ENCODE data around the gene SEC16A.
A peak's percentile ranks its signal among the peaks of the same experiment; 100 is the strongest.

SEC16A gene, protein sequence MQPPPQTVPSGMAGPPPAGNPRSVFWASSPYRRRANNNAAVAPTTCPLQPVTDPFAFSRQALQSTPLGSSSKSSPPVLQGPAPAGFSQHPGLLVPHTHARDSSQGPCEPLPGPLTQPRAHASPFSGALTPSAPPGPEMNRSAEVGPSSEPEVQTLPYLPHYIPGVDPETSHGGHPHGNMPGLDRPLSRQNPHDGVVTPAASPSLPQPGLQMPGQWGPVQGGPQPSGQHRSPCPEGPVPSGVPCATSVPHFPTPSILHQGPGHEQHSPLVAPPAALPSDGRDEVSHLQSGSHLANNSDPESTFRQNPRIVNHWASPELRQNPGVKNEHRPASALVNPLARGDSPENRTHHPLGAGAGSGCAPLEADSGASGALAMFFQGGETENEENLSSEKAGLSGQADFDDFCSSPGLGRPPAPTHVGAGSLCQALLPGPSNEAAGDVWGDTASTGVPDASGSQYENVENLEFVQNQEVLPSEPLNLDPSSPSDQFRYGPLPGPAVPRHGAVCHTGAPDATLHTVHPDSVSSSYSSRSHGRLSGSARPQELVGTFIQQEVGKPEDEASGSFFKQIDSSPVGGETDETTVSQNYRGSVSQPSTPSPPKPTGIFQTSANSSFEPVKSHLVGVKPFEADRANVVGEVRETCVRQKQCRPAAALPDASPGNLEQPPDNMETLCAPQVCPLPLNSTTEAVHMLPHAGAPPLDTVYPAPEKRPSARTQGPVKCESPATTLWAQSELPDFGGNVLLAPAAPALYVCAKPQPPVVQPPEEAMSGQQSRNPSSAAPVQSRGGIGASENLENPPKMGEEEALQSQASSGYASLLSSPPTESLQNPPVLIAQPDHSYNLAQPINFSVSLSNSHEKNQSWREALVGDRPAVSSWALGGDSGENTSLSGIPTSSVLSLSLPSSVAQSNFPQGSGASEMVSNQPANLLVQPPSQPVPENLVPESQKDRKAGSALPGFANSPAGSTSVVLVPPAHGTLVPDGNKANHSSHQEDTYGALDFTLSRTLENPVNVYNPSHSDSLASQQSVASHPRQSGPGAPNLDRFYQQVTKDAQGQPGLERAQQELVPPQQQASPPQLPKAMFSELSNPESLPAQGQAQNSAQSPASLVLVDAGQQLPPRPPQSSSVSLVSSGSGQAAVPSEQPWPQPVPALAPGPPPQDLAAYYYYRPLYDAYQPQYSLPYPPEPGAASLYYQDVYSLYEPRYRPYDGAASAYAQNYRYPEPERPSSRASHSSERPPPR (N-terminal part only)

DNA sequence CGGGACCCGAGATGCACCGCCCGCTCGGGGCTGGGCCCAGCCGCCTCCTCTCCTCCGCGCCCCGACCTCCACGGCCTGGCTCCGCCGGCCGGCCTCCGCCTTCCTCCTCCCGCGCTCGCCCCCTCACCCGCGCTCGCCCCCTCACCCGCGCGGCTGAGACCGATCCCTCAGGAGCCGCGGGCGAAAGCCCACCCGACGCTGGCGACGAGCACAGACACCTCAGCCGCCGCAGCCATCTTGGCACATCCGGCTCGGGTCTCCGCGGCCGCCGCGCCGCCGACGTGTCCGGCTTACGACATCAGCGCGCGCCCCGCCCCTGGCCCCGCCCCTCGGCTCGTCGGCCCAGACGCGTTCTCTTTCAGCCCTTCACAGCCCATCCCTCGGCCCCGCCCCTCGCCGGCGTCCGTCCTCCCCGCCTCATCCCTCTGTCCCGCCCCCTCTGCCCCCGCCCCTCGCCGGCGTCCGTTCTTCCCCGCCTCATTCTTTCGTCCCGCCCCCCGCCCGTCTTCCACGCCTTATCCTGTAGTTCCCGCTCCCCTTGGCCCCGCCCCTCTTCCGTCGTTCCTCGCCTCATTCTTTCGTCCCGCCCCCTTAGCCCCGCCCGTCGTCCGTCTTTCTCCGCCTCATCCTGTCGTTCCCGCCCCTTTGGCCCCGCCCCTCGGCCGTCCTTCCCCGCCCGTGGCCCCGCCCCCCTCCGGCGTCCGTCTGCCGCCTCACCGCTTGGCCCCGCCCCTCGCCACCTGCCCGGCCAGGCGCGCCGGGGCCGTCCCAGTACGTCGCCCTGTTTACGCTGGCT is at the start of gene SEC16A:
Gene SEC16A, minus strand, starts transcription at position 248 of the 796 bp plus-strand sequence. CDS start 5,425 bp downstream, outside the sequence.
- peak; percentile 97 for DNase-seq

DNA sequence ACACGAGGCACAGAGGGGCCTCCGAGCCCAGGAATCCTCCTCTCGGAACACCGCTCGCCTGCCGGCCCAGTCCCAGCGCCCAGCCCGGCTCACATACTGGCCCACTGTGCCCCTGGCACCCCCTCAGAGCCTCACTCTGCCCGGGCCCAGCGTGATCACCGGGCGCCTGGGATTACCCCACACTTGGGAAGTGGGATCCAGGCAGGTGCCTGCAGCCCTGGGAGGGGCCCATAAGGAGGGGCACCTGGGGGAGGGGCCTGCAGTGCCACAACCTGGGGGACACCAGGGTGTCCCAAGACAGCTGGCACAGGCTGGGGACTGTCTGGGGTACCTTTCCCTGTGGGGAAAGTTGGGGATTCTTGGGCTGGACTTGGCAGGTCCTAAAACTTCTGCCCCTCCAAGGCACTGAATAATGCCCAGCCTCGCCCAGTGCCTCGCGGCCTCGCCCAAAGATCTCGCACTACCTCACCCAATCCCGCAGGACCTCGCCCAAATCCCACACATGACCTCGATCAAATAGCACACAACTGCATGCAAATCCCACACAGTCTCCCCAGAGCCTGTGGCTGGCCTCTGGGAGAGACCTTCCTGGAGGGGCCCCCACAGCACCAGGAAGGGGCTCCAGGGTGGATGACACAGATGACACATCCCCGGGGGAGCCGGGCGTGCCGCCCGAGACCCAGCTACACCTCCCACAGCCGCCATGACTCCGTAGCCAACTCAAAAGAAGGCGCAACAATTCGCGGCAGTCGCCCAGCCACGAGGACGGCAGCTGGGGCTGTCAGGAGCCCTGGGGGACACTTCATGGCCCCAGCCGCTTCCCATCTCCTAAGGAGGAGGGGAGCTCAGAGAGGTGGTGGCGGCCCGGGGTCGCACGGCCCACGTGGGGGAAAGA is 49.3 kb upstream of the SEC16A start:
- no peak for DNase-seq

DNA sequence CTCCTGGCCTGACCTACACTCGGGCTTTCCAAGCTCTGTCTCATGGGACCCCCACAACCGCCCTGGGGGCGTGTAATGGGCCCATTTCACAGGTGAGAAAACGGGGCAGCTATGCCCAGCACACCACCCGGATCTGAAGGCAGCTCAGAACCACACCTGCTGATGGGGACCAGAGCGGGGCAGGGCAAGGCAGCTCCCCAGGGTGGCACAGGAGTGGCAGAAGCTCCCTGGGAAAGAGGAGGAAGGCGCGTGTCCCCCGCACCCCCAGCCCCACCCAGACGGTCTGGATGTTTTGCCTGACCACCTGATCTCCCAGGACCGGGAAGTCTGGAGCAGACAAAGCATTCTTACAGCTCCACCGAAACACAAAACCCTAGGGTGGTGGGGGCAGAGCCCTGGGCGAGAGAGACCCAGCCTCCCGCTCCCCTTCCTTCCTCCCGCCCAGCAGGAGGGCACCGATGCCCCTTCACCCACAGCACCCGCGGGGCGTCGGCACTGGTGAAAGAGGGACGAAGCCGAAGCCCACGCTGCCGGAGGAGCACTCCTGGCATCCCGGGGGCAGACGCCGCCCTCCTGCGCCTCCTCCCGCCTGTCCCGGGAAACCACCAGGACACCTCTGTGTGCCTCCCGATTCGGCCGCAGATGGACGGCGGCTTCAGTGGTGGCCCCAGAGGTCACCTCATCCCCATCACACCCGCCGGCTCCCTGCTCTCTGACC is 48.5 kb upstream of the SEC16A start:
- DNase-seq = no peak

DNA sequence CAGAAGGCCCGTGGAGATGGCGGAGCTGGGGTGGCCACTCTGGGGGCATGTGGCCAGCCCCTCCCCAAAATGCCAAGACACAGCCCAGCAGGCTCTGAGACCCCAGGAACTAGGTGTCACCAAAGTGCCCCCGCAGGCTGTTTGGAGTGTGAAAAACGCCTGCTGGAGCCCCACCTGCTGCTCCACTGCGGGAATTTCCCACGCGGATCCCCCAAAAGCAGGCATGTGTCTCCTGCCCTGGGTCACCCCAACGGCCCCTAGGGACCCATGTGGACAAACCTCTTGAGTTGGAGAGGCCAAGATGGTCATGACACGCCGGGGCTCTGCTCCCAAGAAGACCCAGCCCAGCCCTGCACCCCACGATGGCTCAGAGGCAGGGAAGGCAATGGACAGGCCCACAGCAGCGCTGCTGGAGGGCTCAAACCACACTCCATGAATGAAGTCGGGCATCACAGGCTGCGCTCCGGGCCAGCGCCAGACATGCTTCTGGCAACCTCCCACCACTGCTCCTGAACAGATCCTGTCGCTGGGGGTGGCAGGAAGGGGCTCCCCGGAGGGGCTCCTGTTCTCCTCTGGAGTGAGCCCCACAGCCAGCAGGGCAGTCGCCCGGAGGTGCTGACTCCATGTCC is 47.7 kb upstream of the SEC16A start:
- DNase-seq = no peak

DNA sequence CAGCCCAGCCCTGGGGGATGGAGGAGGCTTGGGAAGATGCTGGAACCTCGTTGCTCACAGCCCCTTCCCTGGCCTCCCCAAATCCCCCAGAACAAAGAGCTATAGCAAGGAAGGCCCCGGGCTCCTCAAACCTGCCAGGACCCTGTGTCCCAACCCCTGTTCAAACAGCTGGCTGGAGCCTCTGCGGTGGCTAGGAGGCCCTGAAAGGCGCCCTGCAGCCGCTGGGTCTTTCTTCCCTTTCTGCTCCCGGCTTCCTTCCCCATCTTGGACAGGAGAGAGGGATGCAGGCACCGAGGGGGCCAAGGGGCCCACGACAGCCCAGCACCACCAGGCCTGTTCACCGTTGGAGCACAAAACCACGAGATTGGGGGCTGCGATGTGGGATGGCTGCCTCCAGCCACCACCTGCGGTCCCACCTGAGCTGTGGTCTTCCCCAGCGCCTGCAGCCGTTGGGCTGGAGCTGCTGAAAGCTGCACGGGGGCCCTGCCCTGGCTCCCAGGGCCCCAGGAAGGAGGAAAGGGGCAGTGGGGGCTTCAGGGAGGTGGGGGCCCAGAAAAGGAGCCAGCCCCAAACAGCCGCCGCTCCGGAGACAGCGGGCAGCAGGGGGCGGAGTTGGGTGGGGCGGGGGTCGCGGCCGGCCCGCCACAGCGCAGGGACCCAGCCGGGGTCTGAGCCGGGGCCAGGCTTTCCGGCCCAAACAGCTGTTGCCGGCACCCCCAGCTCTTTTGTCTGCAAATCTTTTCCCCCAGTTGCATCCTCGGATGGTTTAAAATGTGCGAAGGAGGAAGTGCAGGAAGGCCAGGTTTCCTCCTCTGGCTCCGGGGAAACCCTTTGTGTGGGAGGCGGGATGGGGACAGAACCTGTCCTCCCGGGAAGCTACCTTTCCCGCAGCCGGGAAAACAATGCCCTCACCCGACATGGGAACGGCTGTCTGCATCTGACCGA is 46.9 kb upstream of the SEC16A start:
- no peak for DNase-seq

DNA sequence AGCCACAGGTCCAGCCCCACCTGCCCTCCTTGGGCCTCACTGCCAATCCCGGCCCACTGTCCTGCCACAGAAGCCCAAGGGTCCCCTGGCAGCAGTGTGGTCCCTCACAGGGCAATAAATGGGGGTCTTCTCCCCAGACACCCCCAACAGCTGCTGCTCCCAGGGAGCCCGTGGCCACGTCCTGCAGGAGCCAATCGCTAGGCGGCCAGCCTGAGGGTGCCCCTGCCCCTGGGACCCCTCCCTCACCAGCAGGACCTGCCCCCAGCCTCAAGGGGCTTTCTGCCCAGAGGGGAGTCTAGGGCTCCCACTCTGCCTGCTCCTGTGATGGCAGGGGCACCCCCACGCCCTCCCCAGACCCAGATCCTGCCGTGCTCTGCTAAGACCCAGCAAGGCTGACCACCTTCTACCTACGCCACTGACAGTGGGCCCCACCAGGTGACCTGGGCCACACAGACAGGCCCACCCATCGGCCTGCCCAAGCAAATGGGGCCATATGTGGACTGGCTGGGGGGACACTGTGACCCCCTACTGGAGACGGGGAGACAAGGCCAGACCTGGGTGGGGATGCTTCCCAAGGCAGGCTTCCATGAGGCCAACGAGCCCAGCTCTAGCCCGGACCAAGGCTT is 46.0 kb upstream of the SEC16A start:
- DNase-seq = no peak

DNA sequence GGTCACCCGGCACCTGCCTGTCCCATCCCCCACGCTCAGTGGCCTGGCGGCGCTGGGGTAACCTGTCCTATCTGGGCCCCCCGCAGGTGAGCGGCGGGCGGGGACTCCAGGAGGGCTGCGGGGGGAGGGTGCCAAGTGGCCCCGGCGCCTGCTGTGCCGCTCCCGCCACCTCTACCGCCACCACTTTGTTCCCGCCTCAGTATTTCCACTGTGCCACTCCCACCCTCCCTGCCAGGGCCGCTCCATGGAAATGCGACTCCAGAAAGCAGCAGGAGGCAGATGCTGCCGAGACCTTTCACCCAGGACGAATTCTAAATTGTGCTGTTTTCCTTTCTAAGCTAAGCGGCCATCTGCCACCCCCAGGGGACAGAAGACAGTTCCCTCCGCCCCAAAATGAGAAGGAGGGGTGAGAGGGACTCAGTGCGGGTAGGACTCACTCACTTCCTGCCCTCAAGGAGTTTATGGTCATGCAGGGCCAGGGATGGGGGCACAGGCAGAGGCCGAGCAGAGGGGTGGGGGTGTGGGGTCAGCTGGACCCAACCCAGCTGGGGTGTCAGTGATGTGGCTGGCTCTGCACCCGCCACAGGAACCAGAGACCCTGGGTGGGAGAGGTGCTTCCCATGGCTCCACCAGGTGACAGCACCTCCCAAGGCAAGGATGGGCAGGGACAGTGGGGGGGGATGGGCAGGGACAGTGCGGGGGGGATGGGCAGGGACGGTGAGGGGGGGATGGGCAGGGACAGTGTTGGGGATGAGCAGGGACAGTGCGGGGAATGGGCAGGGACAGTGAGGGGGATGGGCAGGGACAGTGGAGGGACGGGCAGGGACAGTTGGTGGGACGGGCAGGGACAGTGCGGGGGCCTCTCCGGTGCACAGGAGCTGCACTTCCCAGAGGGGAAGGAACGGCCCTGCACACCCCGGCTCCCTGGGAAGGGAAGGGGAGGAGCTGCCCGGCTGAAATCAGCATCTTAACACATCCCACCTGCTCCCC is 45.2 kb upstream of the SEC16A start:
- no peak for DNase-seq

DNA sequence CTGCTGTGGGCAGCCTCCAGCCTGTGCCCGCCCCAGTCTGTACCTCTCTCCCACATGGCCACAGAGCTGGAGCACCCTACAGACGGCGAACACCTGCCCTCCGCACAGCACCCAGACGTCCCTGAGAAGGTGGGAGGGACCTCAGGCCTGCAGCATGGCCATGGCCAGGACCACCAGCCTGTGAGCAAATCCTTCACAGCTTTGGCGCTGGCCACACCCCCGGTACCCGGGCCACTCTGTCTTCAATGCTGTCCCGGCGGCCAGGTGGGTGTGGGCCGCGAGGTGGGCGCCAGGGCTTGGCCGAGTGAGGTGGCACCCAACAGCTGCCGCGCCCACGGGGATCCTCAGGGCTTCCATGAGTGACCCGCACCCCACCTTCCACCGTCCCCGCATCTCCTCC is 44.3 kb upstream of the SEC16A start:
- DNase-seq = no peak

DNA sequence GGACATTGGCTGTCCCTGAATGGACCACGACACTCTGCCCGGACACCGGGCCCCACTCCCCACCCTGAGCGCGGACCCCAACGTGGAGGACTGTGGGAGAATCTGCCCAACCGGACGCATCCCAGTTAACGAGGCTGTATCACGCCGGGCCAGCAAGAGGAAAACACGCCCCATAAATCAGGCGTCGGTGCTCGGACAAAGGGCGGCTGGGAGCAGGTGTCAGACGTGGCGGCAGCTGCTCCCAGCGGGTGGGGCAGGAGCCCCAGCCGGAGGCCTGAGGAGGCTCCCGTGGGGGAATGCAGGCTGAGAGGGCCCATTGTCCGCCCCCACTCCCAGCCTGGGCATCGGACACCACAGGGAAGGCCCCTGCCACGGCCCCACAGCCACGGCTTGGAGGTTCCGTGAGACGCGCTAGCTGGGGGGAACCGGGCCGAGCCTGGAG is 43.8 kb upstream of the SEC16A start:
- DNase-seq = no peak

DNA sequence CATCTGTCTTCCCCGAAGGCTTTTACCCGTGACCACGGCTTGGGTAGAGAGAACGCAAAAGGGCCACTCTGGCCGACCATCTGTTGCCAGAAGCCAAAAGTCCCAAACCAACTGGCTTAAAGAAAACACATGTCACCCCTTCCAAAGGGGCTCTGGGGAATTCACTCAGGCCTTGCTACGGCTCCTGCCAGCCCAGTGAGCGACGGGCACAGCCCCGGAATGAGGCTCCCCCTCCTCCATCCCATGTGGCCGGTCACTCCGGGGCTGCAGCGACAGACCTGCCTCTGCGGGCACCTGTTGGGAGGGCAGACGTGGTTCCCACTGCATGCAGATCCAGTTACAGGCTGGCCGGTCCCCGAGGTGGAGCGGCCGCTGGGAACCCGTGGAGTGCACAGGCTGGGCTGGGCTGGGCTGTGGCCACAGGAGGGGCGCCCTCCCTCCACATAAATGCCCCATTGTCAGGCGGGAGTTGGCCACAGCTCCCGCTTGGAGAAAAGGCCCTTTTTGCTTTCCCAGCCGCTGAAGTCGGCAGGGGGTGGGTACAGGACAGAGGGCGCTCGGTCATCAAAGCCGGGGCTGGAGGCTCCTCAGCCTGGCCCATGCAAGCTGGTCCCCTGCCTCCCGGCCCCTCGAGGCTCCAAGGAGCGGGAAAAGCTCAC is 43.1 kb upstream of the SEC16A start:
- no peak for DNase-seq

DNA sequence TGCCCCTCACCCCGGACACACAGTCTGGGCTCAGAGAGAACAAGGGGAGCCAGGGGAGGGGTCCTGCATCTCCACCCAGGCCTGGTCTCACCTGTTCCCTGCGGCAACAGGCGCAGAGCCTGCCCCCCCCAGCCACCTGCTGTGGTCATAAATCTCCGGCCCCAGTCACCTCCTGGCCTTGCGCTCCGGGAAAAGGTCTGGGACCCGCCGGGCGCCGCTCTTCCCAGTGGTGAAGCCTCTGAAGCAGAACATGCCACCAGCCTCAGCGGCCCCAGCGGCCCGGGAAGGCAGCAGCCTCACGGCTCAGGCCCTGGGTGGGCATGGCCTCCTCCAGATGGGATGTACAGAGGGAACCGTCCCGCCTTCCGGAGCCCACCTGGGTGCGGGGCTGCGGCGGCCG is 42.4 kb upstream of the SEC16A start:
- no peak for DNase-seq

DNA sequence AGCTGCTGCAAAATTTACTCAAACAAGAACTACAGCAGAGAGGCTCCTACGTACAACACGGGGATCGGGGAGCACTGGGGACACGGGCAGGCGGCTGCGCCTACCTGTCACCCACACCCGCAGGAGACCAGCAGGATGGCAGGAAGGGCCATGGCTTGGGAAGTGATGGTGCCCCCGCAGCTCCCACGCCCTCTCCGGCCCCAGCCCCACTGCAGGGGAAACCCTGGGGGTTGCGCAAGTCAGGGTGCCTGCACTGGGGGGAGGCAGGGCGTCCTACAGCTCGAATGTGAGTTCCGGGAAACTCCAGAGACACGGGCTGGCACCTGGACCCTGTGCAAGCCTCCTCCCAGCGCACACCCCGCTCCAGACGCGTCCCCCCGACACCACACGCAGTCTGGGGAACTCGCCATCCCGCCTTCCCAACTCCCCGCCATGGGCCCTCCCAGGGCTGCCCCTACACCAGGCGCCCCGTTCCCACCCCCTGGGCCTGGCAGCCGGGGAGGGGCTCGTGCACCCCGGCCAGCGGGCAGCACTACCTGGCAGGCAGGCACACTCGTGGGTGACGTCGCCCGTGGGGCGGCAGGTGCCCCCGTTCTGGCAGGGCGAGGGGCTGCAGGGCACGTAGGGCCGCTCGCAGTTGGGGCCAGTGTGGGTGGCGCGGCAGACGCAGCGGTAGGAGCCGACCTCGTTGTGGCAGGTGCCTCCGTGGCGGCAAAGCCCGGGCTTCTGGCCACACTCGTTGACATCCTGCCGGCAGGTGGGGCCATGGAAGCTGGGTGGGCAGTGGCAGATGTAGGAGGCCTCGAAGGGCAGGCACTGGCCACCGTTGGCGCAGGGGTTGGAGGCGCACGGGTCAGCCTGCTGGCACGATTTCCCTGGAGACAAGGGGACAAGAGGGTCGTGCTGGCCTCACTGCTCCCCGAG is 39.7 kb upstream of the SEC16A start:
- no peak for DNase-seq

DNA sequence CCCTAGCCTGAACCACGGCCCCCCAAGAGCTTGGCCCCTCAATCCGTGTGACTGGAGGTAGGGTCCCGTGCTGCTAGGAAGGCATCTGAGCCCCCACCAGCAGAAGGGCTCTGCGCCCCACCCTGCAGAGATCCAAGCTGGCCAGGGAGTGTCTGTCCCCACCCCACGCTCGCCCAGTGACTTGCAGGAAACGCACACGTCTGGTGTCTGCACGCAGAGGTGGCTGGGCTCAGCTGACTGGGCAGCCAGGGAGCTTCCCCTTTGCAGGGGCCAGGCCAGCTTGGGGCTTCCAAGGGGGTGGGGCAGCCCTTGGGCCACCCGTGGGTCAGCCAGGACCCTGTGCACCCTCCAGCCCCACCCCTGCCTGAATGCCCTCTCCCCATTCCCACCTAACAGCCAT is 38.7 kb upstream of the SEC16A start:
- DNase-seq = no peak

DNA sequence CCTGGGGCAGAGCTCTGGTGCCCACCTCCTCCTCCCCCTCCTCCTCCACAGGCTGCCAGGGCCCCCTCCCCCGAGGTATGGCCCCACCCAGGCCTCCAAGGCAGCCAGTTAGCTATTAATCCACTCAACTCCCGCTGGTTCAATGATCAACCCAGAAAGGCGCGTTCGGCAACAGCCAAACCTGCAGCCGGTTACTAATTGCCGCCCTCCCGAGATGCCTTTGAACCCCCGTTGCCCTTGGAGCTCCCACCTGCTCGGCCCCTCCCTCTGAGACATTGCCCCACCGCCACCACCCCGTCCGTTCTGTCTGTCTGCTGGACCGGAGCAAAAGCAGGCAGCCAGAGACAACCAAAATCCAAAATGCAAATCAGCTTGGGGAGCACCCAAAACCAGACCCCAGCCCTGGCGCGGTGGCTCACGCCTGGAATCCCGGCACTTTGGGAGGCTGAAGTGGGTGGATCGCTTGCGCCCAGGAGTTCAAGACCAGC is 37.3 kb upstream of the SEC16A start:
- no peak for DNase-seq

Data from NCI-H1930 (cell line).